ENCODE data around the gene BHLHE23. TPM values are rescaled to one million over a fixed set of nuclear protein-coding genes. Genes with fewer than 3 reads are reported as not detected.

The BHLHE23 gene
- not detected in 3 replicates for total RNA-seq
- long read RNA-seq, result 0 reads

GRCh38 chr20:63006540-63007359, at the start of gene BHLHE23:
Gene BHLHE23 (minus strand): TSS chr20:63006964. CDS start chr20:63006774, 190 bp downstream.
- H3K27ac Mint-ChIP-seq (ENCODE audit: unreplicated experiment), result no peak within 1 kb of the TSS
- peaks cover 4% of the 10 kb centered on the region for H3K4me1 Mint-ChIP-seq (ENCODE audit: low read depth)
- TF ChIP-seq, protein P1, sequence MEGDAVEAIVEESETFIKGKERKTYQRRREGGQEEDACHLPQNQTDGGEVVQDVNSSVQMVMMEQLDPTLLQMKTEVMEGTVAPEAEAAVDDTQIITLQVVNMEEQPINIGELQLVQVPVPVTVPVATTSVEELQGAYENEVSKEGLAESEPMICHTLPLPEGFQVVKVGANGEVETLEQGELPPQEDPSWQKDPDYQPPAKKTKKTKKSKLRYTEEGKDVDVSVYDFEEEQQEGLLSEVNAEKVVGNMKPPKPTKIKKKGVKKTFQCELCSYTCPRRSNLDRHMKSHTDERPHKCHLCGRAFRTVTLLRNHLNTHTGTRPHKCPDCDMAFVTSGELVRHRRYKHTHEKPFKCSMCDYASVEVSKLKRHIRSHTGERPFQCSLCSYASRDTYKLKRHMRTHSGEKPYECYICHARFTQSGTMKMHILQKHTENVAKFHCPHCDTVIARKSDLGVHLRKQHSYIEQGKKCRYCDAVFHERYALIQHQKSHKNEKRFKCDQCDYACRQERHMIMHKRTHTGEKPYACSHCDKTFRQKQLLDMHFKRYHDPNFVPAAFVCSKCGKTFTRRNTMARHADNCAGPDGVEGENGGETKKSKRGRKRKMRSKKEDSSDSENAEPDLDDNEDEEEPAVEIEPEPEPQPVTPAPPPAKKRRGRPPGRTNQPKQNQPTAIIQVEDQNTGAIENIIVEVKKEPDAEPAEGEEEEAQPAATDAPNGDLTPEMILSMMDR (IDR thresholded peaks at IDR 0.05), result no peak
- peaks cover 2% of the 10 kb centered on the region for H3K36me3 Mint-ChIP-seq (ENCODE audit: low read depth)
- DNase-seq (ENCODE audit: low spot score), result no peak
- H3K27me3 Mint-ChIP-seq (ENCODE audit: low read depth), result peaks cover 44% of the 10 kb centered on the region
- no peaks in the 10 kb centered on the region for H3K9me3 Mint-ChIP-seq (ENCODE audit: low read depth)
- H3K4me3 Mint-ChIP-seq (ENCODE audit: unreplicated experiment), result peak within 1 kb of the TSS; percentile 41

DNA sequence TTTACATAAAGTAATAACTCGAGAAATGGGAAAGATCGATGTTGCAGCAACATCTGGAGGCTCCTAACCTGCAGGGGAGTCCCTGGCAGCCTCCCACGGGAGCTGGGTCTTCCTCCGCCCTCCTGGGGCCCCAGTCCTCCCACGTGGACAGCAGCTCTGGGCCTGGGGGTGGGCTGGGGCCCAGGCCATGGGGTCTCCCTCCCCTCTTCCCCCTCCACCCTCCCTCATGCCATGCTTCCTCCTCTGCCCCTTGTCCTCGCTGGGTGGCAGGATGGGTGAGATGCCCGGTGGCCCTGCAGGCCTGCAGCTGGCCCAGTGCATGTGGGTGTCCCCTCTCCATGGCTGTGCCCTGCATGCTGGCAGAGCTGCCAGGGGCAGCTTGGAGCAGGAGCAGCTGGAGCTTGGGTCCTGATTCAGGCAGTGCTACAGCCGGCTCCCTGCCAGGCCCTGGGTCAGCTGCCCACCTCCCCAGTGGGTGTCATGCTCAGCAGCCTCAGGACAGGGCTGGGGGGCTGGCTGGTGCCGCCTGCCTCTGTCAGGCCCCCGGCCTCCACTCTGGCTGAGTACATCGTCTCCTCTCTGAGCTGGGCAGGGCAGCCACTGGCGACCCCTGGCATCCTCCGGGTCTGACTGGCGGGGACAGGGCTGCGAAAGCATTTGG, 48.9 kb upstream of the BHLHE23 start:
- TF ChIP-seq, protein P1 (IDR thresholded peaks at IDR 0.05), result no peak
- no peak overlapping the region for H3K27ac Mint-ChIP-seq (ENCODE audit: unreplicated experiment)
- DNase-seq (ENCODE audit: low spot score), result peak; percentile 79

DNA sequence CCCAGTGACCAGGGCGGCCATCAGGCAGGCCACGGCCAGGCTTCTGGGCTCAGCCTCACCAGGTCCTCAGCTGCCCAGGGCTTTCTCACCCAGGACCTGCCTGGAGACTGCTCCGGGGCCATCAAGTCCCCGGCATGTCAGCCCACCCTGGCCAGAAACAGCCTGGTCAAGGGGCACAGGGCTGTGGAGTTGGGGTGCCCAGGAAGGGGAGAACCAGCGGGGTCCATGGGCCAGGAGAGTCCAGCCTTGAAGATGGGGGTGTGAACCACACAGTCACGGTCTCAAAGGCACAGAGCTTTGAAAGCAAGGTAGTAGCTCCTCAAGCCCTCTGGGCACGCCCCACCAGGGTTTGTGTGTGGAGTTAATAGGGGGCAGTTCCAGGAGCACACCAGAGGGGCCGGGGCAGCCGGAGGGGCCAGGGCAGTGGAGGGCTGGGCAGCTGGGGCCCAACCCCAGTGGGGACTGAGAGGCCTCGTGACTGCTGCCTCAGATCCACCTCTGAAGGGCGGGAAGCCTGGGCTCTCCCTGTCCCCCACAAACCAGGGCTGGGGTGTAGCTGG, 48.0 kb upstream of the BHLHE23 start:
- Mint-ChIP-seq H3K27ac (ENCODE audit: unreplicated experiment) (no peak overlapping the region), H3K9me3 (ENCODE audit: low read depth) (peaks cover 3% of the 10 kb centered on the region), H3K4me3 (ENCODE audit: unreplicated experiment) (no peak overlapping the region), H3K27me3 (ENCODE audit: low read depth) (peaks cover 22% of the 10 kb centered on the region), H3K36me3 (ENCODE audit: low read depth) (no peaks in the 10 kb centered on the region), H3K4me1 (ENCODE audit: low read depth) (no peaks in the 10 kb centered on the region)
- TF ChIP-seq, protein P1 (IDR thresholded peaks at IDR 0.05), result no peak
- peak; percentile 88 for DNase-seq (ENCODE audit: low spot score)

More for the DNA sequence above, 48.9 kb upstream of the BHLHE23 start:
- Mint-ChIP-seq H3K4me3 (ENCODE audit: unreplicated experiment) (no peak overlapping the region), H3K9me3 (ENCODE audit: low read depth) (peaks cover 1% of the 10 kb centered on the region), H3K36me3 (ENCODE audit: low read depth) (no peaks in the 10 kb centered on the region), H3K4me1 (ENCODE audit: low read depth) (no peaks in the 10 kb centered on the region), H3K27me3 (ENCODE audit: low read depth) (peaks cover 22% of the 10 kb centered on the region)

DNA sequence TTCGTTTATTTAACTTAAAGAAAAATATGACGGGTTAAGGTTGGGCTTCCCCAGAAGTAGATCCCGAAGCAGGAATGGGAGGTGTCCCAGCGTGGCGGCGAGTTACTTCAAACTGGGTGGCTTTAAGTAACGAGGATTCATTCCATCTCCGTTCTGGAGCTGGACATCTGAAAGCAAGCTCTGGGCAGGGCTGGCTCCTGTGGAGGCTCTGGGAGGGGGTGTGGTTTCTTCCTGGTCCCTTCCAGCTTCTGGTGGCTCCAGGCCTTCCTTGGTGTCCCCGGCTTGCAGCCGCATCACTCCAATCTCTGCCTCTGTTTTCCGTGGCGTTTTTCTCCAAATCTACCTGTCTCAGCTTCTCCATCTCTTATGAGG, 47.3 kb upstream of the BHLHE23 start:
- peak; percentile 34 for DNase-seq (ENCODE audit: low spot score)
- Mint-ChIP-seq H3K36me3 (ENCODE audit: low read depth) (no peaks in the 10 kb centered on the region), H3K27me3 (ENCODE audit: low read depth) (peaks cover 19% of the 10 kb centered on the region), H3K4me1 (ENCODE audit: low read depth) (no peaks in the 10 kb centered on the region), H3K4me3 (ENCODE audit: unreplicated experiment) (no peak overlapping the region), H3K9me3 (ENCODE audit: low read depth) (peaks cover 3% of the 10 kb centered on the region), H3K27ac (ENCODE audit: unreplicated experiment) (no peak overlapping the region)
- TF ChIP-seq, protein P1 (IDR thresholded peaks at IDR 0.05), result no peak

GRCh38 chr20:63053432-63054102, 46.8 kb upstream of the BHLHE23 start:
- TF ChIP-seq, protein P1 (IDR thresholded peaks at IDR 0.05), result no peak
- Mint-ChIP-seq H3K27ac (ENCODE audit: unreplicated experiment) (no peak overlapping the region), H3K36me3 (ENCODE audit: low read depth) (no peaks in the 10 kb centered on the region), H3K4me3 (ENCODE audit: unreplicated experiment) (no peak overlapping the region), H3K27me3 (ENCODE audit: low read depth) (peaks cover 19% of the 10 kb centered on the region), H3K9me3 (ENCODE audit: low read depth) (peaks cover 3% of the 10 kb centered on the region), H3K4me1 (ENCODE audit: low read depth) (no peaks in the 10 kb centered on the region)
- peak; percentile 72 for DNase-seq (ENCODE audit: low spot score)

Data from chondrocyte (in vitro differentiated cells).